Thyroid gland (tissue), 4 donors: ENCODE measurements around the gene MRRF. TPM values are rescaled to one million over a fixed set of nuclear protein-coding genes. Genes with fewer than 3 reads are reported as not detected.

ENCODE experiments used
- DNase-seq, 2 donors: peaks; one replicate each; pipeline ENCODE4 v3.0.0-alpha.2; 2019
- H3K27ac ChIP-seq, 3 donors: fragments of 200-600 bp; sonication (generic); 1 replicate in 2 of 3; 2 replicates in 1 of 3; pipeline ENCODE4 v1.5.1; 2016 to 2019; ENCODE audit warnings: mild to moderate bottlenecking in 1 of 3, moderate library complexity in 1 of 3
- H3K27me3 ChIP-seq: fragments of 200-600 bp; sonication (generic); one replicate; pipeline ENCODE4 v1.5.1; 2019
- H3K36me3 ChIP-seq, 2 donors: fragments of 200-600 bp; sonication (generic); one replicate each; pipeline ENCODE4 v1.5.1; 2016 to 2019
- H3K4me1 ChIP-seq, 2 donors: fragments of 200-600 bp; sonication (generic); one replicate each; pipeline ENCODE4 v1.5.1; 2017 to 2019
- H3K4me3 ChIP-seq, 3 donors: fragments of 200-600 bp; sonication (generic); replicated peaks in 1 of 3; 1 replicate in 2 of 3; 2 replicates in 1 of 3; pipeline ENCODE4 v1.5.1; 2016; ENCODE audit warnings: mild to moderate bottlenecking in 1 of 3
- H3K9me3 ChIP-seq: fragments of 200-600 bp; sonication (generic); one replicate; pipeline ENCODE4 v1.5.1; 2017
- POLR2A ChIP-seq, 2 donors: fragments of 450-650 bp; IDR thresholded peaks; one replicate each; pipeline ENCODE4 v1.6.1; 2017; ENCODE audit warnings: antibody characterized with exemption in 2 of 2, mild to moderate bottlenecking in 2 of 2, moderate library complexity in 1 of 2
- WGBS, 2 donors: methylation state at CpG; one replicate each; pipeline ENCODE4 v1.1.5; 2017; 5-methylcytosine and 5-hydroxymethylcytosine counted together
- intact Hi-C: fragments of 100-400 bp; cut with DNase I; formaldehyde crosslinking; loops from one replicate; pipeline ENCODE4 v1.15.1; 2023
- small RNA-seq: library from RNA; depleted of rRNA; stranded (forward); fragments of <200 nt; gene quantifications from one replicate; pipeline ENCODE3, GENCODE V24; 2016
- total RNA-seq, 4 donors: library from RNA; depleted of rRNA; stranded (reverse); fragments of >200 nt; gene quantifications; one replicate each; pipeline ENCODE4 v1.2.3, GENCODE V29; 2016
- TF ChIP-seq, protein P1 (sequence below), 6 experiments: fragments of 200-600 bp in 3 of 6; fragments of 450-650 bp in 3 of 6; sonication (generic) in 3 of 6; IDR thresholded peaks; one replicate each; pipeline ENCODE4 v1.5.1; 2016 to 2019; ENCODE audit warnings: antibody characterized with exemption in 6 of 6, mild to moderate bottlenecking in 2 of 6, inconsistent platforms in 1 of 6, moderate library complexity in 1 of 6

Gene MRRF
- total RNA-seq, 4 donors from 2014 or later, result 40.9 to 56.0 (median 52.0) TPM

- peaks cover 0 to 13% of the 10 kb centered on the region in 2 donors for H3K4me1 ChIP-seq
- H3K27me3 ChIP-seq, result no peaks in the 10 kb centered on the region
- H3K36me3 ChIP-seq, result no peaks in the 10 kb centered on the region
Measured at GRCh38 chr9:122380293-122380692, 115.6 kb downstream of the MRRF start.

More at GRCh38 chr9:122380293-122380692, 115.6 kb downstream of the MRRF start:
- no peaks in the 10 kb centered on the region for H3K9me3 ChIP-seq
- WGBS, 2 donors, result 92 to 95% methylated on average over 4 of the region's 4 CpGs
- DNase-seq, result no peak
- H3K4me3 ChIP-seq, result no peak overlapping the region
- H3K27ac ChIP-seq, result no peak overlapping the region
- intact Hi-C loops, result no loop called here
- TF ChIP-seq, protein P1, sequence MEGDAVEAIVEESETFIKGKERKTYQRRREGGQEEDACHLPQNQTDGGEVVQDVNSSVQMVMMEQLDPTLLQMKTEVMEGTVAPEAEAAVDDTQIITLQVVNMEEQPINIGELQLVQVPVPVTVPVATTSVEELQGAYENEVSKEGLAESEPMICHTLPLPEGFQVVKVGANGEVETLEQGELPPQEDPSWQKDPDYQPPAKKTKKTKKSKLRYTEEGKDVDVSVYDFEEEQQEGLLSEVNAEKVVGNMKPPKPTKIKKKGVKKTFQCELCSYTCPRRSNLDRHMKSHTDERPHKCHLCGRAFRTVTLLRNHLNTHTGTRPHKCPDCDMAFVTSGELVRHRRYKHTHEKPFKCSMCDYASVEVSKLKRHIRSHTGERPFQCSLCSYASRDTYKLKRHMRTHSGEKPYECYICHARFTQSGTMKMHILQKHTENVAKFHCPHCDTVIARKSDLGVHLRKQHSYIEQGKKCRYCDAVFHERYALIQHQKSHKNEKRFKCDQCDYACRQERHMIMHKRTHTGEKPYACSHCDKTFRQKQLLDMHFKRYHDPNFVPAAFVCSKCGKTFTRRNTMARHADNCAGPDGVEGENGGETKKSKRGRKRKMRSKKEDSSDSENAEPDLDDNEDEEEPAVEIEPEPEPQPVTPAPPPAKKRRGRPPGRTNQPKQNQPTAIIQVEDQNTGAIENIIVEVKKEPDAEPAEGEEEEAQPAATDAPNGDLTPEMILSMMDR (IDR thresholded peaks at IDR 0.05), result no peak
- no peak for TF ChIP-seq POLR2A (IDR thresholded peaks at IDR 0.05)

Small RNA genes lying within 50 kb of the gene (small RNA-seq; reads per million reads assigned to genes)
- gene AL162424.1, result not detected

Other genes with a start within 250 kb of the MRRF start
- 10 to 100 TPM in 2 of 4 donors, 1 to 10 TPM in 2; 7.9 to 14.4 (median 9.7) TPM for gene TTLL11, start 171.6 kb upstream of the MRRF start, total RNA-seq
- 10 to 100 TPM; 18.1 to 70.7 (median 53.2) TPM for gene NDUFA8, start 105.1 kb upstream of the MRRF start, total RNA-seq
- gene MORN5, start 105.0 kb upstream of the MRRF start, total RNA-seq, result not detected
- 1 to 10 TPM; 1.3 to 4.4 (median 1.7) TPM for gene LHX6, start 35.9 kb upstream of the MRRF start, total RNA-seq
- 10 to 100 TPM; 12.1 to 15.2 (median 13.7) TPM for gene RBM18, start within 50 bp of the MRRF start, total RNA-seq
- 1 to 10 TPM; 2.3 to 4.0 (median 3.5) TPM for gene PTGS1, start 106.1 kb downstream of the MRRF start, total RNA-seq
- gene OR1J1, start 213.0 kb downstream of the MRRF start, total RNA-seq, result not detected
- not detected for gene OR1J2, start 245.9 kb downstream of the MRRF start, total RNA-seq